ENCODE data around the gene MPV17L. TPM values are rescaled to one million over a fixed set of nuclear protein-coding genes. Genes with fewer than 3 reads are reported as not detected.
"Not testable (repeated sequence)": the region's sequence is repeated elsewhere in the genome, so short reads cannot be mapped to it uniquely, and the experiment has no call there.

The MPV17L gene
- total and polyA plus RNA-seq, 2 donors (not counting 1 experiment from before 2014, with no cell fraction given), result 0.02 to 0.66 TPM

- H3K27me3 ChIP-seq (ENCODE audit: control insufficient read depth, insufficient read depth, low read length), result no peaks in the 10 kb centered on the region
- no peaks in the 10 kb centered on the region for H3K4me1 ChIP-seq (ENCODE audit: control insufficient read depth, extremely low read depth, insufficient read depth, low read length)
- no peak overlapping the region for H2AFZ ChIP-seq (ENCODE audit: low read length)
- no peaks in the 10 kb centered on the region for H3K36me3 ChIP-seq (ENCODE audit: control insufficient read depth, insufficient read depth, low read length)
- no peak overlapping the region for H3K4me3 ChIP-seq (replicated peaks in 1 of 4; ENCODE audit: control extremely low read depth in 1 of 4, insufficient read depth in 1 of 4, low read depth in 3 of 4, low read length in 4 of 4)
- no peak for DNase-seq (ENCODE audit: low read depth in 2 of 2)
- no peak for TF ChIP-seq CTCF (conservative IDR thresholded peaks at IDR 0.05 in 1 of 2, IDR thresholded peaks at IDR 0.05 in 1 of 2; ENCODE audit: low read depth in 1 of 2, low read length in 2 of 2)
- TF ChIP-seq EZH2 (IDR thresholded peaks at IDR 0.05; ENCODE audit: low read length, missing control alignments), result no peak
- no peak overlapping the region for H3K27ac ChIP-seq (ENCODE audit: insufficient read depth, low read length)
- H3K9ac ChIP-seq (ENCODE audit: insufficient read depth, low read length), result no peak overlapping the region
- no peaks in the 10 kb centered on the region for H3K9me3 ChIP-seq (ENCODE audit: control insufficient read depth, insufficient read depth, low read depth, low read length)
- no peak overlapping the region for H3K4me2 ChIP-seq (ENCODE audit: extremely low read depth, insufficient read depth, low read length)
- no peaks in the 10 kb centered on the region for H3K79me2 ChIP-seq (ENCODE audit: control insufficient read depth, insufficient read depth, low read length)
- H4K20me1 ChIP-seq (ENCODE audit: control insufficient read depth, extremely low read depth, insufficient read depth, low read length), result no peaks in the 10 kb centered on the region
These were observed 1.5 kb downstream of the MPV17L start for GRCh38 chr16:15396948-15397594.

DNA sequence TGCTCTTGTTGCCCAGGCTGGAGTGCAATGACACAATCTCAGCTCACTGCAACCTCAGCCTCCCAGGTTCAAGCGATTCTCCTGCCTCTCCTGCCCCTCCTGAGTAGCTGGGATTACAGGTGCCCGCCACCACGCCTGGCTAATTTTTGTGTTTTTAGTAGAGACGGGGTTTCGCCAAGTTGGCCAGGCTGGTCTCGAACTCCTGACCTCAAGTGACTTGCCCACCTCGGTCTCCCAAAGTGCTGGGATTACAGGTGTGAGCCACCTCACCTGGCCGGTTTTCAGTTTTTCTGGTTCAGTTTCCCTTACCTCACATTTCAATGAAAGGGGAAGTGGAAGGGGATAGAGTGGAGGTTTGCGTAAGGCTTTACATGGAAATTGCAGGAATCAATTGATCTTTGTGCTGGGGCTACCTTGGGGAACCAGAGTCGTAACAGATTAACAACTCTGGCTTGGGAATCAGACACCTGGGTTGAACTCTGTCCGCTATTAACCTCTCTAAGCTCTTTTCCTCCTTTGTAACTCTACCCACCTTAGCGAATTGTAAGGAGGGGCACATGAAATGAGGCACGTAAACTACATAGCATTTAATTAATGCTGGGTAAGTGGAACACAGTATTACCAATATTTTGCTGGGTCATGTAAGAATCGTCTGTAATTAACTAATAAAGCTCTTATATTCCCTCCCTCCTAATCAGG lies 3.2 kb downstream of the MPV17L start:
- no peaks in the 10 kb centered on the region for H4K20me1 ChIP-seq (ENCODE audit: control insufficient read depth, extremely low read depth, insufficient read depth, low read length)
- DNase-seq (ENCODE audit: low read depth in 2 of 2), result no peak
- no peaks in the 10 kb centered on the region for H3K36me3 ChIP-seq (ENCODE audit: control insufficient read depth, insufficient read depth, low read length)
- H3K79me2 ChIP-seq (ENCODE audit: control insufficient read depth, insufficient read depth, low read length), result no peaks in the 10 kb centered on the region
- no peak overlapping the region for H3K27ac ChIP-seq (ENCODE audit: insufficient read depth, low read length)
- TF ChIP-seq EZH2 (IDR thresholded peaks at IDR 0.05; ENCODE audit: low read length, missing control alignments), result no peak
- TF ChIP-seq CTCF (conservative IDR thresholded peaks at IDR 0.05 in 1 of 2, IDR thresholded peaks at IDR 0.05 in 1 of 2; ENCODE audit: low read depth in 1 of 2, low read length in 2 of 2), result no peak
- no peak overlapping the region for H3K9ac ChIP-seq (ENCODE audit: insufficient read depth, low read length)
- H3K4me1 ChIP-seq (ENCODE audit: control insufficient read depth, extremely low read depth, insufficient read depth, low read length), result no peaks in the 10 kb centered on the region
- H2AFZ ChIP-seq (ENCODE audit: low read length), result no peak overlapping the region
- H3K4me2 ChIP-seq (ENCODE audit: extremely low read depth, insufficient read depth, low read length), result no peak overlapping the region
- H3K27me3 ChIP-seq (ENCODE audit: control insufficient read depth, insufficient read depth, low read length), result no peaks in the 10 kb centered on the region
- no peaks in the 10 kb centered on the region for H3K9me3 ChIP-seq (ENCODE audit: control insufficient read depth, insufficient read depth, low read depth, low read length)
- H3K4me3 ChIP-seq (replicated peaks in 1 of 4; ENCODE audit: control extremely low read depth in 1 of 4, insufficient read depth in 1 of 4, low read depth in 3 of 4, low read length in 4 of 4), result no peak overlapping the region

- Histone ChIP-seq H3K27me3 (ENCODE audit: control insufficient read depth, insufficient read depth, low read length) (no peaks in the 10 kb centered on the region), H2AFZ (ENCODE audit: low read length) (no peak overlapping the region), H3K4me3 (replicated peaks in 1 of 4; ENCODE audit: control extremely low read depth in 1 of 4, insufficient read depth in 1 of 4, low read depth in 3 of 4, low read length in 4 of 4) (no peak overlapping the region), H4K20me1 (ENCODE audit: control insufficient read depth, extremely low read depth, insufficient read depth, low read length) (no peaks in the 10 kb centered on the region), H3K36me3 (ENCODE audit: control insufficient read depth, insufficient read depth, low read length) (no peaks in the 10 kb centered on the region), H3K9me3 (ENCODE audit: control insufficient read depth, insufficient read depth, low read depth, low read length) (no peaks in the 10 kb centered on the region), H3K79me2 (ENCODE audit: control insufficient read depth, insufficient read depth, low read length) (no peaks in the 10 kb centered on the region), H3K9ac (ENCODE audit: insufficient read depth, low read length) (no peak overlapping the region), H3K4me2 (ENCODE audit: extremely low read depth, insufficient read depth, low read length) (no peak overlapping the region), H3K4me1 (ENCODE audit: control insufficient read depth, extremely low read depth, insufficient read depth, low read length) (no peaks in the 10 kb centered on the region), H3K27ac (ENCODE audit: insufficient read depth, low read length) (no peak overlapping the region)
- TF ChIP-seq EZH2 (IDR thresholded peaks at IDR 0.05; ENCODE audit: low read length, missing control alignments) (no peak), CTCF (conservative IDR thresholded peaks at IDR 0.05 in 1 of 2, IDR thresholded peaks at IDR 0.05 in 1 of 2; ENCODE audit: low read depth in 1 of 2, low read length in 2 of 2) (no peak)
- DNase-seq (ENCODE audit: low read depth in 2 of 2), result no peak
These were observed 3.8 kb downstream of the MPV17L start for GRCh38 chr16:15399317-15399716.

DNA sequence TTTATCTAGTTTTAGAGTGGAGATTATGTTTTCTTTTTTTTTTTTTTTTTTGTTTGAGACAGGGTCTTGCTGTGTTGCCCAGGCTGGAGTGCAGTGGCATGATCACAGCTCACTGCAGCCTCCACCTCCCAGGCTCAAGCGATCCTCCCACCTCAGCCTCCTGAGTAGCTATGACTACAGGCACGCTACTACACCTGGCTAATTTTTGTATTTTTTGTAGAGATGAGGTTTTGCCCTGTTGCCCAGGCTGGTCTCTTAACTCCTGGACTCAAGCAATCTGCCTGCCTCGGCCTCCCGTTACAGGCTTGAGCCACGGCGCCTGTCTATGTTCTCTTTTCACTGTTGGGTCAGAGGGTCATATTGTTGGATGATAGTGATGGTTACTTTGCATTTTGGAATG lies 4.8 kb downstream of the MPV17L start:
- H3K36me3 ChIP-seq (ENCODE audit: control insufficient read depth, insufficient read depth, low read length); H3K4me3 ChIP-seq (replicated peaks in 1 of 4; ENCODE audit: control extremely low read depth in 1 of 4, insufficient read depth in 1 of 4, low read depth in 3 of 4, low read length in 4 of 4); H3K9ac ChIP-seq (ENCODE audit: insufficient read depth, low read length); DNase-seq (ENCODE audit: low read depth in 2 of 2); H3K4me2 ChIP-seq (ENCODE audit: extremely low read depth, insufficient read depth, low read length); H3K4me1 ChIP-seq (ENCODE audit: control insufficient read depth, extremely low read depth, insufficient read depth, low read length); H3K27ac ChIP-seq (ENCODE audit: insufficient read depth, low read length); H3K79me2 ChIP-seq (ENCODE audit: control insufficient read depth, insufficient read depth, low read length); H2AFZ ChIP-seq (ENCODE audit: low read length); H3K27me3 ChIP-seq (ENCODE audit: control insufficient read depth, insufficient read depth, low read length); H3K9me3 ChIP-seq (ENCODE audit: control insufficient read depth, insufficient read depth, low read depth, low read length); H4K20me1 ChIP-seq (ENCODE audit: control insufficient read depth, extremely low read depth, insufficient read depth, low read length): not testable (repeated sequence)
